H1 (cell line): Measurements from ENCODE around the gene CCDC180. TPM values are rescaled to one million over a fixed set of nuclear protein-coding genes. Genes with fewer than 3 reads are reported as not detected.

Experiments used
- CTCF ChIA-PET: fragments of 300-600 bp; sonication (Branson Sonifier 250); formaldehyde crosslinking; loops from one replicate; lab custom pipeline; 2021; ENCODE audit not compliant: partially characterized antibody; lab: Charles Lee
- POLR2A ChIA-PET: fragments of 300-600 bp; sonication (Branson Sonifier 250); formaldehyde crosslinking; loops from one replicate; lab custom pipeline; 2021; ENCODE audit warnings: inconsistent platforms; ENCODE audit not compliant: partially characterized antibody; lab: Charles Lee
- DNase-seq, 2 experiments: peaks; one replicate each; pipeline versions ENCODE4 v3.0.0 to v3.0.0-alpha.2; 2010 to 2022; ENCODE audit warnings: low spot score in 2 of 2, low read depth in 1 of 2, mixed read lengths in 1 of 2
- FAIRE-seq: peaks from 2 replicates; lab custom pipeline; 2011; peaks lifted over from hg19 to GRCh38; lab: Jason Lieb, UNC
- H2AFZ ChIP-seq: 2 replicates; pipeline ENCODE4 v1.8.1; 2012; ENCODE audit warnings: low read length, inconsistent platforms
- H2AK5ac ChIP-seq: 2 replicates; pipeline ENCODE4 v1.6.1; 2013; ENCODE audit warnings: low read depth, low read length
- H2BK120ac ChIP-seq: replicated peaks from 2 replicates; pipeline ENCODE3; 2013; ENCODE audit warnings: low read depth, low read length, inconsistent platforms
- H2BK12ac ChIP-seq: 2 replicates; pipeline ENCODE4 v1.6.1; 2013; ENCODE audit warnings: low read depth, low read length
- H2BK15ac ChIP-seq: 2 replicates; pipeline ENCODE4 v1.6.1; 2013; ENCODE audit warnings: low read length
- H2BK20ac ChIP-seq: 2 replicates; pipeline ENCODE4 v1.6.1; 2013; ENCODE audit warnings: low read length
- H2BK5ac ChIP-seq: 2 replicates; pipeline ENCODE4 v1.6.1; 2013; ENCODE audit warnings: low read depth, low read length
- H3K14ac ChIP-seq: 2 replicates; pipeline ENCODE4 v1.6.1; 2013; ENCODE audit warnings: inconsistent platforms; ENCODE audit not compliant: insufficient read length
- H3K18ac ChIP-seq: 2 replicates; pipeline ENCODE4 v1.6.1; 2013; ENCODE audit warnings: low read length; ENCODE audit errors: extremely low read depth
- H3K23ac ChIP-seq: 2 replicates; pipeline ENCODE4 v1.6.1; 2013; ENCODE audit warnings: inconsistent platforms; ENCODE audit not compliant: insufficient read length
- H3K23me2 ChIP-seq: 2 replicates; pipeline ENCODE4 v1.6.1; 2013; ENCODE audit warnings: low read depth, low read length
- H3K27ac ChIP-seq: 2 replicates; pipeline ENCODE4 v1.6.1; 2011; ENCODE audit warnings: low read depth, low read length, inconsistent platforms
- H3K27me3 ChIP-seq, 4 experiments: replicated peaks in 1 of 4; 1 replicate in 1 of 4; 2 replicates in 3 of 4; pipeline versions ENCODE4 v1.6.1 to v1.8.1; 2011 to 2013; ENCODE audit warnings: low read length in 3 of 4, mild to moderate bottlenecking in 3 of 4, inconsistent platforms in 2 of 4, mixed read lengths in 2 of 4, moderate library complexity in 1 of 4; ENCODE audit not compliant: control insufficient read depth in 3 of 4, insufficient read depth in 3 of 4; ENCODE audit errors: extremely low read depth in 1 of 4
- H3K36me3 ChIP-seq, 4 experiments: 2 replicates each; pipeline versions ENCODE4 v1.6.1 to v1.8.1; 2011 to 2013; ENCODE audit warnings: mild to moderate bottlenecking in 4 of 4, low read length in 3 of 4, moderate library complexity in 2 of 4, control low read depth in 1 of 4, inconsistent platforms in 1 of 4; ENCODE audit not compliant: insufficient read depth in 4 of 4, control insufficient read depth in 2 of 4
- H3K4ac ChIP-seq: replicated peaks from 2 replicates; pipeline ENCODE3; 2013; ENCODE audit warnings: low read length, low read depth, mixed read lengths, inconsistent platforms; ENCODE audit not compliant: insufficient read length
- H3K4me1 ChIP-seq, 4 experiments: replicated peaks in 1 of 4; 1 replicate in 1 of 4; 2 replicates in 3 of 4; pipeline versions ENCODE4 v1.6.1 to v1.8.1; 2011 to 2013; ENCODE audit warnings: low read length in 3 of 4, inconsistent platforms in 2 of 4, mixed read lengths in 1 of 4; ENCODE audit not compliant: insufficient read depth in 4 of 4, control insufficient read depth in 3 of 4
- H3K4me2 ChIP-seq, 2 experiments: 2 replicates each; pipeline versions ENCODE4 v1.6.1 to v1.8.1; 2011 to 2013; ENCODE audit warnings: low read depth in 2 of 2, low read length in 2 of 2, control low read depth in 1 of 2, inconsistent platforms in 1 of 2, mild to moderate bottlenecking in 1 of 2; ENCODE audit not compliant: insufficient read depth in 1 of 2
- H3K4me3 ChIP-seq, 4 experiments: fragments of 200-600, 300-600 bp in 1 of 4; sonication (generic), shearing (Covaris generic), sonication (Bioruptor Twin) in 1 of 4; 2 replicates each; pipeline versions ENCODE4 v1.5.1 to v1.8.1; 2011 to 2016; ENCODE audit warnings: low read length in 4 of 4, low read depth in 3 of 4, control low read depth in 2 of 4, inconsistent platforms in 2 of 4, mild to moderate bottlenecking in 2 of 4, mixed read lengths in 1 of 4, moderate library complexity in 1 of 4; ENCODE audit not compliant: insufficient read depth in 2 of 4; ENCODE audit errors: extremely low read depth in 1 of 4
- H3K56ac ChIP-seq: replicated peaks from 2 replicates; pipeline ENCODE3; 2013; ENCODE audit warnings: low read depth, mild to moderate bottlenecking, mixed read lengths, low read length, inconsistent platforms; ENCODE audit not compliant: insufficient read length
- H3K79me1 ChIP-seq: 2 replicates; pipeline ENCODE4 v1.6.1; 2013; ENCODE audit warnings: low read depth, low read length, control low read depth
- H3K79me2 ChIP-seq, 2 experiments: 2 replicates each; pipeline versions ENCODE4 v1.6.1 to v1.8.1; 2012 to 2013; ENCODE audit warnings: low read length in 2 of 2, mild to moderate bottlenecking in 2 of 2, inconsistent platforms in 1 of 2; ENCODE audit not compliant: insufficient read depth in 2 of 2, control insufficient read depth in 1 of 2
- H3K9ac ChIP-seq, 4 experiments: replicated peaks in 1 of 4; 1 replicate in 1 of 4; 2 replicates in 3 of 4; pipeline versions ENCODE4 v1.6.1 to v1.8.1; 2011 to 2013; ENCODE audit warnings: low read depth in 3 of 4, low read length in 3 of 4, control low read depth in 2 of 4, mild to moderate bottlenecking in 2 of 4, moderate library complexity in 2 of 4, inconsistent platforms in 1 of 4; ENCODE audit errors: extremely low read depth in 1 of 4
- H3K9me3 ChIP-seq, 2 experiments: 2 replicates each; pipeline versions ENCODE4 v1.6.1 to v1.8.1; 2012 to 2013; ENCODE audit warnings: mild to moderate bottlenecking in 2 of 2, moderate library complexity in 2 of 2, control low read depth in 1 of 2, inconsistent platforms in 1 of 2, low read depth in 1 of 2, low read length in 1 of 2, mixed read lengths in 1 of 2; ENCODE audit not compliant: insufficient read depth in 2 of 2
- H4K20me1 ChIP-seq, 2 experiments: replicated peaks in 1 of 2; 2 replicates each; pipeline versions ENCODE3 to v1.8.1; 2011 to 2013; ENCODE audit warnings: inconsistent platforms in 2 of 2, low read length in 2 of 2, mild to moderate bottlenecking in 1 of 2; ENCODE audit not compliant: insufficient read depth in 2 of 2, control insufficient read depth in 1 of 2
- H4K5ac ChIP-seq: 2 replicates; pipeline ENCODE4 v1.6.1; 2013; ENCODE audit warnings: low read length, low read depth, mixed read lengths, inconsistent platforms; ENCODE audit not compliant: insufficient read length
- H4K8ac ChIP-seq: 2 replicates; pipeline ENCODE4 v1.8.0; 2013; ENCODE audit warnings: mild to moderate bottlenecking, moderate library complexity, low read length, inconsistent platforms; ENCODE audit not compliant: insufficient read depth; ENCODE audit errors: extremely low read depth
- H4K91ac ChIP-seq: replicated peaks from 2 replicates; pipeline ENCODE3; 2013; ENCODE audit warnings: low read length, mixed read lengths, inconsistent platforms; ENCODE audit not compliant: insufficient read length
- ASH2L ChIP-seq: fragments of 200-600, 300-600 bp; sonication (generic); IDR thresholded peaks from one replicate; pipeline ENCODE4 v1.7.1; 2017; ENCODE audit warnings: low read length
- BCL11A ChIP-seq, 2 experiments: IDR thresholded peaks; one replicate each; pipeline ENCODE4 v1.6.1; 2011; ENCODE audit warnings: low read depth in 2 of 2, low read length in 2 of 2, mild to moderate bottlenecking in 2 of 2
- CHD1 ChIP-seq: IDR thresholded peaks from 2 replicates; pipeline ENCODE4 v1.6.1; 2012; ENCODE audit warnings: low read depth, low read length, improper control_type of control experiment
- CHD2 ChIP-seq: IDR thresholded peaks from 2 replicates; pipeline ENCODE4 v1.6.1; 2012; ENCODE audit warnings: low read length, improper control_type of control experiment
- EP300 ChIP-seq, 2 experiments: IDR thresholded peaks; 1 replicate in 1 of 2; 2 replicates in 1 of 2; pipeline ENCODE4 v1.6.1; 2011 to 2012; ENCODE audit warnings: low read depth in 2 of 2, low read length in 2 of 2, mild to moderate bottlenecking in 2 of 2, borderline replicate concordance in 1 of 2, inconsistent platforms in 1 of 2, moderate library complexity in 1 of 2
- FOSL1 ChIP-seq: IDR thresholded peaks from 2 replicates; pipeline ENCODE4 v1.6.1; 2011; ENCODE audit warnings: mild to moderate bottlenecking, low read depth, low read length, moderate library complexity; ENCODE audit not compliant: insufficient read depth
- GABPA ChIP-seq: IDR thresholded peaks from 2 replicates; pipeline ENCODE4 v1.6.1; 2011; ENCODE audit warnings: mild to moderate bottlenecking, low read length, moderate library complexity, borderline replicate concordance; ENCODE audit not compliant: insufficient read depth
- HDAC6 ChIP-seq: IDR thresholded peaks from one replicate; pipeline ENCODE4 v1.7.1; 2012; ENCODE audit warnings: low read depth, mild to moderate bottlenecking, inconsistent platforms, low read length, moderate library complexity
- POU5F1 ChIP-seq: IDR thresholded peaks from 2 replicates; pipeline ENCODE4 v1.6.1; 2011; ENCODE audit warnings: low read depth, mild to moderate bottlenecking, low read length, moderate library complexity
- SP2 ChIP-seq: IDR thresholded peaks from 2 replicates; pipeline ENCODE4 v1.6.1; 2012; ENCODE audit warnings: mild to moderate bottlenecking, low read length, inconsistent platforms
- USF2 ChIP-seq: IDR thresholded peaks from 2 replicates; pipeline ENCODE4 v1.6.1; 2011; ENCODE audit warnings: low read length, improper control_type of control experiment
- WGBS, 2 experiments: shearing (Covaris generic) in 1 of 2; methylation state at CpG; one replicate each; pipeline versions ENCODE4 v1.1.6 to v1.1.7; 2013 to 2015; ENCODE audit warnings: low lambda C conversion rate in 2 of 2, mixed read lengths in 2 of 2, inconsistent platforms in 1 of 2, low coverage in 1 of 2, missing lambda C conversion rate in 1 of 2; ENCODE audit not compliant: insufficient replicate concordance in 2 of 2, insufficient coverage in 1 of 2, insufficient read length in 1 of 2; ENCODE audit errors: extremely low coverage in 1 of 2, missing lambda C conversion rate in 1 of 2; 5-methylcytosine and 5-hydroxymethylcytosine counted together
- polyA plus RNA-seq, 7 experiments: library from polyadenylated mRNA; depleted of rRNA in 3 of 7; stranded (reverse) in 5 of 7; unstranded in 2 of 7; fragments of >200 nt in 5 of 7; fragments of 200-250 nt in 2 of 7; gene quantifications; 1 replicate in 5 of 7; 2 replicates in 1 of 7; 4 replicates in 1 of 7; pipeline versions ENCODE4 v1.2.1 to v1.2.3, GENCODE V29; 2011 to 2013; ENCODE audit warnings: missing spikeins in 2 of 7, mixed read lengths in 2 of 7
- total RNA-seq: library from RNA; stranded (reverse); fragmentation: NEBNext Ultra II Directional; extraction: Animal tissue kit (Norgen Biotek cat#: 25700); gene quantifications from 2 replicates; pipeline ENCODE4 v1.2.1, GENCODE V29; 2021

The CCDC180 gene
- total and polyA plus RNA-seq, 2 of the 8 experiments (the other 6 are each of a cell fraction or from before 2014, with no cell fraction given), result 2.6 to 8.2 TPM

DNA sequence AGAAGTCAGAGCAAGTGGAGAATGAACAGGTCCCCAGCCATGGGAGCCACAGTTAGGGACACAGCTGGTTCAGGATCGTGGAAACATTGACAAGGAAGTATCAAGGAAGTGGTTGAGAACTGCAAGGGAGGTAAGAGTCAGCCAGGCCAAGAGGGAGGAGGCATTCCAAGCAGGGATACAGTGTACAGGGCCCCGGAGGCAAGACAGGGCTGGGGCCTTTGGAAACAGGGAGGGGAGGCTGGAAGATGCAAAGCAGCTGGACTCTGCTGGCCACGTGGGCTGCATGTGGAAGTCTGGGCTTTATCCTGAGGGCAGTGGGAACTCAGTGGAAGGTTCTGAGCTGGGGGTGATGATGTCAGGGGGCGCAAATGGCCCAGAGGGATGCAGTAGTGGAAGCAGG is 14.2 kb downstream of the CCDC180 start:
- H3K79me2 ChIP-seq, result no peaks in the 10 kb centered on the region
- H2AK5ac ChIP-seq, result no peak overlapping the region
- H4K91ac ChIP-seq, result no peak overlapping the region
- FAIRE-seq, result no peak
- H2BK15ac ChIP-seq, result no peak overlapping the region
- H3K4ac ChIP-seq, result no peak overlapping the region
- H3K18ac ChIP-seq, result no peak overlapping the region
- no peaks in the 10 kb centered on the region; a peak in 1 of 7 replicates for H3K4me1 ChIP-seq
- no peak overlapping the region for H2AFZ ChIP-seq
- no peak overlapping the region for H3K9ac ChIP-seq
- H3K27ac ChIP-seq, result no peak overlapping the region
- H4K8ac ChIP-seq, result no peak overlapping the region
- no peak for DNase-seq
- CTCF ChIA-PET, result interaction anchor here (0.8 to 1.2 kb wide), 2 partner anchors 66 to 76 kb away, joined by 3 read pairs; no protein-coding TSS in a partner anchor
- POLR2A ChIA-PET, result interaction anchor here (0.8 kb wide), 1 partner anchor 12 kb away, joined by 3 read pairs; no protein-coding TSS in a partner anchor
- no peaks in the 10 kb centered on the region for H3K79me1 ChIP-seq
- H3K14ac ChIP-seq, result no peak overlapping the region
- no peak overlapping the region for H2BK120ac ChIP-seq
- no peak overlapping the region for H2BK12ac ChIP-seq
- H3K23me2 ChIP-seq, result no peaks in the 10 kb centered on the region
- H4K5ac ChIP-seq, result no peak overlapping the region
- H3K9me3 ChIP-seq, result no peaks in the 10 kb centered on the region
- H3K27me3 ChIP-seq, result no peaks in the 10 kb centered on the region
- H3K4me3 ChIP-seq, result no peak overlapping the region
- H3K56ac ChIP-seq, result no peak overlapping the region
- H2BK20ac ChIP-seq, result no peak overlapping the region
- H2BK5ac ChIP-seq, result no peak overlapping the region
- 64% methylated on average over 3 of the region's 4 CpGs; no CpG with 5 or more reads in 1 of the 2 experiments for WGBS, 2 experiments
- H4K20me1 ChIP-seq, result no peaks in the 10 kb centered on the region
- no peak overlapping the region for H3K4me2 ChIP-seq
- H3K23ac ChIP-seq, result no peak overlapping the region
- peaks cover 0 to 3% (median 0%) of the 10 kb centered on the region in 4 experiments; a peak in 2 of 8 replicates for H3K36me3 ChIP-seq
- TF ChIP-seq CHD2 (no peak), FOSL1 (no peak), POU5F1 (no peak), HDAC6 (no peak), GABPA (no peak), CHD1 (no peak), ASH2L (no peak), BCL11A (IDR thresholded peaks at IDR 0.05; ENCODE audit: low read depth in 2 of 2, low read length in 2 of 2) (no peak), SP2 (no peak), USF2 (no peak), EP300 (IDR thresholded peaks at IDR 0.05; ENCODE audit: borderline replicate concordance in 1 of 2, low read depth in 2 of 2, low read length in 2 of 2) (no peak)
